ENCODE data around the gene TBC1D24.

Gene TBC1D24

GRCh38 chr16:2492292-2492691 lies 17.4 kb downstream of the TBC1D24 start:
- Histone ChIP-seq H3K4me1 (no peaks in the 10 kb centered on the region), H3K36me3 (ENCODE audit: control insufficient read depth, insufficient read depth, low read length) (no peaks in the 10 kb centered on the region), H3K4me3 (ENCODE audit: low read depth, low read length) (no peak overlapping the region), H2AFZ (no peak overlapping the region), H3K27me3 (ENCODE audit: control insufficient read depth, insufficient read depth, low read length) (no peaks in the 10 kb centered on the region), H3K4me2 (ENCODE audit: low read length) (no peak overlapping the region), H3K9ac (no peak overlapping the region), H3K9me3 (ENCODE audit: control insufficient read depth, low read length) (no peaks in the 10 kb centered on the region), H3K27ac (no peak overlapping the region), H3K79me2 (peaks cover 12% of the 10 kb centered on the region)
- no peak for TF ChIP-seq CTCF (IDR thresholded peaks at IDR 0.05)

DNA sequence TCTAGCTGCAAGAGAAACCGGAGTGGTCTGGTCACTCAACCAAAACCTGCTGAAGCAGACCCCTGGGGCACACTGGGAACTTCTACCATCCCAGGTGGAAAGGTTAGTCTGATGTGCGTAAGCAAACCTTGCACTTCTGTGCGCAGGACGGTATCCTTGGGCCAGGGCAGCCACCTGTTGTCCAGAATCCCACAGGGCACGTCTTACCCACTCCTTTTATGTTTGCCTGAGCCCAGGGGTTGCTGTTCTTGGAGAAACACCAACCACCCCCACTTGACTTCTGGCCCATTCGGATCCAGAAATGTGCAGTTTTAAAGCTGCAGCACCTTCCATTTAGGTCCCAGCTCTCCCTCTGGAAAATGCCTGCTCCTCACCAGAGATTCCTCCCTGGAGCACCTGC lies 18.7 kb downstream of the TBC1D24 start:
- H3K4me2 ChIP-seq (ENCODE audit: low read length) = no peak overlapping the region
- no peaks in the 10 kb centered on the region for H3K9me3 ChIP-seq (ENCODE audit: control insufficient read depth, low read length)
- no peak overlapping the region for H3K9ac ChIP-seq
- peaks cover 9% of the 10 kb centered on the region for H3K79me2 ChIP-seq
- TF ChIP-seq CTCF (IDR thresholded peaks at IDR 0.05) = no peak
- H3K27ac ChIP-seq = no peak overlapping the region
- no peaks in the 10 kb centered on the region for H3K27me3 ChIP-seq (ENCODE audit: control insufficient read depth, insufficient read depth, low read length)
- no peaks in the 10 kb centered on the region for H3K4me1 ChIP-seq
- no peak overlapping the region for H3K4me3 ChIP-seq (ENCODE audit: low read depth, low read length)
- no peaks in the 10 kb centered on the region for H3K36me3 ChIP-seq (ENCODE audit: control insufficient read depth, insufficient read depth, low read length)
- H2AFZ ChIP-seq = no peak overlapping the region

GRCh38 chr16:2494616-2495015 lies 19.7 kb downstream of the TBC1D24 start:
- no peaks in the 10 kb centered on the region for H3K4me1 ChIP-seq
- no peaks in the 10 kb centered on the region for H3K36me3 ChIP-seq (ENCODE audit: control insufficient read depth, insufficient read depth, low read length)
- TF ChIP-seq CTCF (IDR thresholded peaks at IDR 0.05) = no peak
- H3K9me3 ChIP-seq (ENCODE audit: control insufficient read depth, low read length) = no peaks in the 10 kb centered on the region
- H3K27ac ChIP-seq = no peak overlapping the region
- no peak overlapping the region for H2AFZ ChIP-seq
- H3K9ac ChIP-seq = no peak overlapping the region
- no peak overlapping the region for H3K4me2 ChIP-seq (ENCODE audit: low read length)
- no peak overlapping the region for H3K4me3 ChIP-seq (ENCODE audit: low read depth, low read length)
- no peaks in the 10 kb centered on the region for H3K27me3 ChIP-seq (ENCODE audit: control insufficient read depth, insufficient read depth, low read length)
- peaks cover 6% of the 10 kb centered on the region for H3K79me2 ChIP-seq

DNA sequence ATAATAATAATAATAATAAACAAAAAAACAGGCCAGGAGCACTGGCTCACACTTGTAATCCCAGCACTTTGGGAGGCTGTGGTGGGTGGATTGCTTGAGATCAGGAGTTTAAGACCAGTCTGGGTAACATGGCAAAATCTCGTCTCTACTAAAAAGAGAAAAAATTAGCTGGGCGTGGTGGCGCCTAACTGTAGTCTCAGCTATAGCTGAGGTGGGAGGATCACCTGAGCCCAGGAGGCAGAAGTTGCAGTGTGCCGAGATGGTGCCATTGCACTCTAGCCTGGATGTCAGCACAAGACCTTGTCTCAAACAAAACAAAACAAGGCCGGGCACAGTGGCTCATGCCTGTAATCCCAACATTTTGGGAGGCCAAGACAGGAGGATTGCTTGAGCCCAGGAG lies 20.1 kb downstream of the TBC1D24 start:
- H3K27ac ChIP-seq = no peak overlapping the region

More for the DNA sequence above, 20.1 kb downstream of the TBC1D24 start:
- Histone ChIP-seq H3K27me3 (ENCODE audit: control insufficient read depth, insufficient read depth, low read length) (no peaks in the 10 kb centered on the region), H3K4me2 (ENCODE audit: low read length) (no peak overlapping the region), H3K79me2 (peaks cover 4% of the 10 kb centered on the region), H3K4me1 (no peaks in the 10 kb centered on the region), H3K36me3 (ENCODE audit: control insufficient read depth, insufficient read depth, low read length) (no peaks in the 10 kb centered on the region), H2AFZ (no peak overlapping the region), H3K9ac (no peak overlapping the region), H3K9me3 (ENCODE audit: control insufficient read depth, low read length) (no peaks in the 10 kb centered on the region), H3K4me3 (ENCODE audit: low read depth, low read length) (no peak overlapping the region)
- TF ChIP-seq CTCF (IDR thresholded peaks at IDR 0.05) = no peak

All from parathyroid adenoma (tissue), 2 donors.